ENCODE results near the gene SYNM. TPM values are rescaled to one million over a fixed set of nuclear protein-coding genes. Genes with fewer than 3 reads are reported as not detected.

SYNM gene
- total and polyA plus RNA-seq, 2 donors (not counting 1 experiment from before 2014, with no cell fraction given), result 0.04 to 0.27 TPM

DNA sequence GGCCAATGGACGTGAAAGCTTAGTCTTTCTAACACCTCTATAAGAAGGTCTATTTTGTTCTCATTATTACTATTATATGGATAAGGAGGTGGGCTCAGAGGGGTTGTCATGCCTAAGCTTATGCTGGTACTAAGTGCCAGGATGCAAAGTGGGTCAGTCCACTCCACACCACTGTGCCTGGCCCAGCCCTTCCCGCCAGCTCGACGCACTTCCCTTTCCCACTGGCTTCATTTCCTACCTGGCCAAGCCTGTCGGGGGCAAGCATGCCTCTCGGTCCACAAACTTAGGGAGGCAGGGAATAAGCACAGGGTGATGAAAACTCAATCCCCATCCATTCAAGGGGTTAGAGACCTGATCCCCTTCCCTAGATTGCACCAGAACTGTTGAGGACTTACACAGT is 5.9 kb upstream of the SYNM start:
- Mint-ChIP-seq H3K4me1 (peaks cover 9% of the 10 kb centered on the region), H3K27me3 (peaks cover 58% of the 10 kb centered on the region), H3K27ac (no peak overlapping the region), H3K9me3 (ENCODE audit: insufficient read depth) (no peaks in the 10 kb centered on the region), H3K4me3 (no peak overlapping the region)
- POLR2A ChIA-PET, result no interaction called here
- H3K79me2 ChIP-seq (ENCODE audit: control insufficient read depth, insufficient read depth, low read length), result no peaks in the 10 kb centered on the region
- no peak overlapping the region for H2AFZ ChIP-seq (ENCODE audit: insufficient read depth, low read depth, low read length, poor library complexity, severe bottlenecking)
- H3K4me1 ChIP-seq (ENCODE audit: control insufficient read depth in 2 of 2, insufficient read depth in 2 of 2, low read length in 2 of 2), result peaks cover 4 to 6% of the 10 kb centered on the region in 2 donors
- intact Hi-C loops (cut with micrococcal nuclease), result no loop called here
- no peaks in the 10 kb centered on the region for H3K36me3 ChIP-seq (replicated peaks in 1 of 2; ENCODE audit: control extremely low read depth in 1 of 2, control insufficient read depth in 1 of 2, extremely low read depth in 1 of 2, insufficient read depth in 2 of 2, low read length in 1 of 2)
- H3K9ac ChIP-seq (ENCODE audit: low read length), result no peak overlapping the region
- ATAC-seq (ENCODE audit: low read depth) (no peak), DNase-seq (no peak)
- peaks cover 0 to 40% (median 25%) of the 10 kb centered on the region in 4 experiments for H3K27me3 ChIP-seq (replicated peaks in 1 of 4; ENCODE audit: control extremely low read depth in 1 of 4, control insufficient read depth in 3 of 4, insufficient read depth in 4 of 4, low read length in 3 of 4)
- 0% methylated on average over 1 of the region's 6 CpGs for WGBS (ENCODE audit: insufficient coverage)
- peaks cover 0 to 4% (median 0%) of the 10 kb centered on the region in 3 donors for H3K9me3 ChIP-seq (ENCODE audit: control extremely low read depth in 1 of 3, control insufficient read depth in 2 of 3, insufficient read depth in 1 of 3, low read length in 2 of 3)
- H3K4me3 ChIP-seq (ENCODE audit: control extremely low read depth in 1 of 5, extremely low read depth in 1 of 5, insufficient read depth in 1 of 5, low read depth in 2 of 5, low read length in 4 of 5), result no peak overlapping the region
- H3K27ac ChIP-seq (ENCODE audit: low read length in 2 of 2), result no peak overlapping the region
- no peak for TF ChIP-seq EZH2 (IDR thresholded peaks at IDR 0.05; ENCODE audit: borderline replicate concordance, insufficient read depth, low read depth, low read length, poor library complexity, severe bottlenecking)
- TF ChIP-seq, protein P1, sequence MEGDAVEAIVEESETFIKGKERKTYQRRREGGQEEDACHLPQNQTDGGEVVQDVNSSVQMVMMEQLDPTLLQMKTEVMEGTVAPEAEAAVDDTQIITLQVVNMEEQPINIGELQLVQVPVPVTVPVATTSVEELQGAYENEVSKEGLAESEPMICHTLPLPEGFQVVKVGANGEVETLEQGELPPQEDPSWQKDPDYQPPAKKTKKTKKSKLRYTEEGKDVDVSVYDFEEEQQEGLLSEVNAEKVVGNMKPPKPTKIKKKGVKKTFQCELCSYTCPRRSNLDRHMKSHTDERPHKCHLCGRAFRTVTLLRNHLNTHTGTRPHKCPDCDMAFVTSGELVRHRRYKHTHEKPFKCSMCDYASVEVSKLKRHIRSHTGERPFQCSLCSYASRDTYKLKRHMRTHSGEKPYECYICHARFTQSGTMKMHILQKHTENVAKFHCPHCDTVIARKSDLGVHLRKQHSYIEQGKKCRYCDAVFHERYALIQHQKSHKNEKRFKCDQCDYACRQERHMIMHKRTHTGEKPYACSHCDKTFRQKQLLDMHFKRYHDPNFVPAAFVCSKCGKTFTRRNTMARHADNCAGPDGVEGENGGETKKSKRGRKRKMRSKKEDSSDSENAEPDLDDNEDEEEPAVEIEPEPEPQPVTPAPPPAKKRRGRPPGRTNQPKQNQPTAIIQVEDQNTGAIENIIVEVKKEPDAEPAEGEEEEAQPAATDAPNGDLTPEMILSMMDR (IDR thresholded peaks at IDR 0.05), result no peak
- CTCF ChIA-PET, result interaction anchor here (1.3 kb wide), 1 partner anchor 23 kb away, joined by 5 read pairs; no protein-coding TSS in a partner anchor
- H4K20me1 ChIP-seq (ENCODE audit: control insufficient read depth, insufficient read depth, low read length, poor library complexity, severe bottlenecking), result no peaks in the 10 kb centered on the region
- H3K4me2 ChIP-seq (replicated peaks; ENCODE audit: low read depth, low read length, poor library complexity, severe bottlenecking), result no peak overlapping the region

DNA sequence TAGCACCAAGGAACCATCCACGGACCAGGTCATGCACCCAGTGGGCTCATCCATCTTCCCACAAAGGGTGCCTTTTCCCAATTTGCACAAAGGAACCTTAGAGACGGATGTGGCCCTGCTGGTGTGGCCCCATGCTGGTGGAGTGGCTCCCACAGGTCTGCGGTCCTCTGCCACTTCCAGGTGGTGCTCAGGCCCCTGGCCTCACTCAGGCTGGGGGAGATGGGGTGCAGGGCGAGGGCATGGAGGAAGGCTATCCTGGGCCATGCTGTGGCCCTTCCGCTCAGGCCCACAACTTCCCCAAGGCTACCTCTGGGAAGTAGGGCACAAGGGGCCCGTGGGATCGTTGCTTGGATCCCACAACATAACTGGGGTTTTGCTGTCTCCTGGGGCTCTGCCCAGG is 5.2 kb upstream of the SYNM start:
- H3K79me2 ChIP-seq (ENCODE audit: control insufficient read depth, insufficient read depth, low read length), result no peaks in the 10 kb centered on the region
- H3K4me1 ChIP-seq (ENCODE audit: control insufficient read depth in 2 of 2, insufficient read depth in 2 of 2, low read length in 2 of 2), result peaks cover 6 to 8% of the 10 kb centered on the region in 2 donors
- peaks cover 0 to 4% (median 0%) of the 10 kb centered on the region in 3 donors for H3K9me3 ChIP-seq (ENCODE audit: control extremely low read depth in 1 of 3, control insufficient read depth in 2 of 3, insufficient read depth in 1 of 3, low read length in 2 of 3)
- no peak overlapping the region for H3K27ac Mint-ChIP-seq
- no peak overlapping the region for H3K4me2 ChIP-seq (replicated peaks; ENCODE audit: low read depth, low read length, poor library complexity, severe bottlenecking)
- no peak for DNase-seq
- no peak overlapping the region for H3K4me3 ChIP-seq (ENCODE audit: control extremely low read depth in 1 of 5, extremely low read depth in 1 of 5, insufficient read depth in 1 of 5, low read depth in 2 of 5, low read length in 4 of 5)
- H2AFZ ChIP-seq (ENCODE audit: insufficient read depth, low read depth, low read length, poor library complexity, severe bottlenecking), result no peak overlapping the region
- no peak for ATAC-seq (ENCODE audit: low read depth)
- intact Hi-C loops (cut with micrococcal nuclease), result loop anchor here (1.0 to 10.0 kb wide), 3 partner anchors 114 to 655 kb away; no protein-coding TSS in a partner anchor
- no peak overlapping the region for H3K9ac ChIP-seq (ENCODE audit: low read length)
- CTCF ChIA-PET, result no interaction called here
- no peak for TF ChIP-seq EZH2 (IDR thresholded peaks at IDR 0.05; ENCODE audit: borderline replicate concordance, insufficient read depth, low read depth, low read length, poor library complexity, severe bottlenecking)
- TF ChIP-seq, protein P1 (IDR thresholded peaks at IDR 0.05), result no peak
- H4K20me1 ChIP-seq (ENCODE audit: control insufficient read depth, insufficient read depth, low read length, poor library complexity, severe bottlenecking), result no peaks in the 10 kb centered on the region
- peaks cover 10% of the 10 kb centered on the region for H3K4me1 Mint-ChIP-seq
- no peaks in the 10 kb centered on the region for H3K36me3 ChIP-seq (replicated peaks in 1 of 2; ENCODE audit: control extremely low read depth in 1 of 2, control insufficient read depth in 1 of 2, extremely low read depth in 1 of 2, insufficient read depth in 2 of 2, low read length in 1 of 2)
- H3K27ac ChIP-seq (ENCODE audit: low read length in 2 of 2), result no peak overlapping the region
- 94% methylated on average over 6 of the region's 7 CpGs for WGBS (ENCODE audit: insufficient coverage)
- H3K4me3 Mint-ChIP-seq, result no peak overlapping the region
- H3K27me3 Mint-ChIP-seq, result peaks cover 57% of the 10 kb centered on the region
- no peaks in the 10 kb centered on the region for H3K9me3 Mint-ChIP-seq (ENCODE audit: insufficient read depth)
- POLR2A ChIA-PET, result no interaction called here
- H3K27me3 ChIP-seq (replicated peaks in 1 of 4; ENCODE audit: control extremely low read depth in 1 of 4, control insufficient read depth in 3 of 4, insufficient read depth in 4 of 4, low read length in 3 of 4), result peaks cover 0 to 42% (median 25%) of the 10 kb centered on the region in 4 experiments
